Measurements from ENCODE around the gene FRK.
"Not testable (repeated sequence)": the region's sequence is repeated elsewhere in the genome, so short reads cannot be mapped to it uniquely, and the experiment has no call there.

FRK gene

DNA sequence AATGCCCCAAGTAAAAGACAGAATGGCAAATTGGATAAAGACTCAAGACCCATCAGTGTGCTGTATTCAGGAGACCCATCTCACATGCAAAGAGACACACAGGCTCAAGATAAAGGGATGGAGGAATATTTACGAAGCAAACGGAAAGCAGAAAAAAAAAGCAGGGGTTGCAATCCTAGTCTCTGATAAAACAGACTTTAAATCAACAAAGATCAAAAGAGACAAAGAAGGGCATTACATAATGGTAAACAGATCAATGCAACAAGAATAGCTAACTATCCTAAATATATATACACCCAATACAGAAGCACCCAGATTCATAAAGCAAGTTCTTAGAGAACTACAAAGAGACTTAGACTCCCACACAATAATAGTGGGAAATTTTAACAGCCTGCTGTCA lies 123.2 kb downstream of the FRK start:
- not testable (repeated sequence) for DNase-seq (ENCODE audit: low spot score)

DNA sequence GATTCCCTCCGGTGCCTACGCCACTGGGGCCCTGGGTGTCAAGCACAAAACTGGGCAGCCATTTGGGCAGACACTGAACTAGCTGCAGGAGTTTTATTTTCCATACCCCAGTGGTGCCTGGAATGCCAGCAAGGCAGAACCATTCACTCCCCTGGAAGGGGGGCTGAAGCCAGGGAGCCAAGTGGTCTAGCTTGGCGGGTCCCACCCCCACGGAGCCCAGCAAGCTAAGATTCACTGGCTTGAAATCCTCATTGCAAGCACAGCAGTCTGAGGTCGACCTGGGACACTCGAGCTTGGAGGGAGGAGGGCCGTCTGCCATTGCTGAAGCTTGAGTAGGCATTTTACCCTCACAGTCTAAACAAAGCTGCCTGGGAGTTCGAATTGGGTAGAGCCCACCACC lies 125.3 kb downstream of the FRK start:
- DNase-seq (ENCODE audit: low spot score): no peak

DNA sequence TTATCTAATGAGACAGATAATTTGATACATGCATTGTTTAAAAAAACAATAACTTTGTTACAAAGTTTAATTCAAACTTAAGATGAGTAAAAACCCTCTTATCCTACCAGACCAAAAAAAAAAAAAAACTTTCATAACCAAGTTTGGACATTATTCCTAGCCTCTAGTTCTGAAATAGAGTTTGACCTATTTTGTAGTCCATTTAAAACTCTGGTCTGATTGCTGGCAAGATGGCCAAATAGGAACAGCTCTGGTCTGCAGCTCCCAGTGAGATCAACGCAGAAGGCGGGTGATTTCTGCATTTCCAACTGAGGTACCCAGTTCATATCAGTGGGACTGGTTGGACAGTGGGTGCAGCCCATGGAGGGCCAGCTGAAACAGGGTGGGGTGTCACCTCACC lies 125.9 kb downstream of the FRK start:
- no peak for DNase-seq (ENCODE audit: low spot score)

DNA sequence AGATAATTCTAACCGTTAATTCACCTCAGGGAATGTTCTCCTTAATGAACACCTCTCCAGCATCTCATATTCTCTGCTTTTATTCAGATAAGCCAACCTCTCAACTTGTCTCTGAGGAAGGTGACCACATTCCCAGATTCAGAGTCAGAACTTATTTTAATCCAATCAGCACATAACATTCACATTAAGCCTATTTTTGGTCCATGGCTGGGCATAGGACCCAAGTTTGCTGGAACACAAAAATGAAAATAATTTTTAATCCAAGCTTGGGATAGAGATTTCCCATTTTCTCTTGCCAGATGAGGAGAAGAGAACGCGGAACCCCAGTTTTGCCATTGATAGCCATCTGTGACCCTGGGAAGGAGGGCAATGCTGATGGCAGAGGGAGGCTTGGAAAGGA lies 126.5 kb downstream of the FRK start:
- no peak for DNase-seq (ENCODE audit: low spot score)

DNA sequence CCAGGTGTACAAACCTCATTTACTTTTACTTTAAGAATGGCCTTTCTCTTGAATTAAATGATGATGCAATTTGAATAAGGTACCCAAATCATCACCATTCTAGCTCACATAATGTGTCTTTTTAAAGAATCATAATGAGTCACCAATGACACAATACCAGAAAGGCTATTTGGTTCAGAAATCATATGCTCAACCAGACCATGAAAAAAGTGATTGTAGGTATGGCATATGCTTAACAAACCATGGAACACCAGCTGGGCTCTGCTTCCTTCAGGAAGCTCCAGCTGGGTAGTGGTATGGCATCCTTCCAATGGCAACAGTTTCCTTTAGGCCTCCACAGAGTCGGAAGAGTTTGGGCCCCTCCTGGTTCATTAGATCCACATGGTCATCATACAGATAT lies 128.2 kb downstream of the FRK start:
- no peak for DNase-seq (ENCODE audit: low spot score)

DNA sequence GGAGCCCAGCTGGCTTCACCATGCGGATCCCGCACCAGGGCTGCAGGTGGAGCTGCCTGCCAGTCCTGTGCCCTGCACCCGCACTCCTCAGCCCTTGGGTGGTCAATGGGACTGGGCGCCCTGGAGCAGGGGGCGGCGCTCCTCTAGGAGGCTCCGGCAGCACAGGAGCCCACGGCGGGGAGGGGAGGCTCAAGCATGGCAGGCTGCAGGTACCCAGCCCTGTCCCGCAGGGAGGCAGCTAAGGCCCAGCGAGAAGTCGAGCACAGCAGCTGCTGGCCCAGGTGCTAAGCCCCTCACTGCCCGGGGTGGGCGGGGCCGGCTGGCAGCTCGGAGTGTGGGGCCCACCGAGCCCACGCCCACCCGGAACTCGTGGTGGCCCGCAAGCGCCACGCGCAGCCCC lies 132.7 kb downstream of the FRK start:
- not testable (repeated sequence) for DNase-seq (ENCODE audit: low spot score)

DNA sequence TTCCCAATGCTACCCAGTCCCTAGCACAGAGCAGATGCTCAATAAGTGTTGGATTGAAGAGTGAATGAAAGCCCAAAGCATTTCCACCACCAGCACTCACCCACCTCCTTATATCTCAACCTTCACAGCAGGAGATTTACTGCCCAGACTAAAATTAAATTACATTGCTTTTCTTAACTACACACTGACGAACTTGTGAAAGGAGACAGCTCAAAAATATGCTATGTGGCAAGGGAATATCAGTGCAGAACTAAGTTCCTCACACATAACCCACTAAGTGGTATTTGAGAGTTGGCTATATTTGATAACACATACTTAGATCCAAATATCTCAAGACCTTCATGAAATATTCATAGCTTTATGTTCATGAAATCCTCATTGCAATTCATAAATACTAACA lies 137.7 kb downstream of the FRK start:
- DNase-seq (ENCODE audit: low spot score): no peak

DNA sequence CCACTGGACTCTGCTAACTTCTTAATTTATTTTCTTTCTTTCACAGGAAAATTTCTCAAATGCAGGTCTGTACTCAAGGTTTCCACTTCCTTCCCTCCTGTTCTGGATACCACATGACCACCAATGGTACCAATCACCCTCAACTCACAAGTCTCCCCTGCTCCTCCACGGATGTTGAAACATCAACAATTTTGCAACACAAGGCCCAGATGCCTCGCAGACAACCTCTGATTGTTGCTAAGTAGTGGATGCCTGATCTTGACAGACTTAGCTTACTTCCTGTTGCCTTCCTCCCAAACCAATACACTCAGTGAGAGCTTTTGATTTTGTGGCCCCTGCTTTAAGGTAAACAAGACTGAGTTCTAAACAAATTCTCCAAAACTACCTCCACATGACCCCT lies 146.6 kb downstream of the FRK start:
- no peak for DNase-seq (ENCODE audit: low spot score)

DNA sequence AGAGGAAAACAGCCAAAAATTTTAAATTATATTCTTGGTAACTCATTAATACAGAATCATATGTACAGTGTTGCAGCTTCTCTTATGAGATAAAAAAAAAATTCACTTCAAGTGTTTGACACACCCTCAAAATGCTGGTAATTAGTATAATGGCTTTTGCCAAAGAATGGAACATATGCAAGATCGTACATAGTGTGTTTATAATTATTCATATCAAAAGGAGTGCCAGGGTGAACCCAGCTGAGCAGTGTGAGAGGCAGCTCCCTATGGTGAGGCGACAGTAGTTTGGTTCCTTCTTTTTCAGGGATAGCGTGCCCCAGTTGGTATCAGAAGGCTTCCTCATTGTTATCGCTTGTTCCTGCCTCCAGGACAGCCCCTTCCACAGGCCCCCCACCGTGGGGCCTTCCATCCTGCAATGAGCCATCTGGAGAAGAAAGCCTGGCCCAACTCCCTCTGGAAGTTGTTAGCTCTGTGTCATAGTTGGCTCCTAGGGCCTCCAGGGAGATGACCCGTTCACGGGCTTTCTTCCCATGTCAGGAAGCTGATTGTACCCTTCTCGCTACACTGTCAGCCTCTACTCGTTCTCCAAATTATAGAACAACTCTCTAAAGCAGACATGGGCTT lies 150.7 kb downstream of the FRK start:
- no peak for DNase-seq (ENCODE audit: low spot score)

DNA sequence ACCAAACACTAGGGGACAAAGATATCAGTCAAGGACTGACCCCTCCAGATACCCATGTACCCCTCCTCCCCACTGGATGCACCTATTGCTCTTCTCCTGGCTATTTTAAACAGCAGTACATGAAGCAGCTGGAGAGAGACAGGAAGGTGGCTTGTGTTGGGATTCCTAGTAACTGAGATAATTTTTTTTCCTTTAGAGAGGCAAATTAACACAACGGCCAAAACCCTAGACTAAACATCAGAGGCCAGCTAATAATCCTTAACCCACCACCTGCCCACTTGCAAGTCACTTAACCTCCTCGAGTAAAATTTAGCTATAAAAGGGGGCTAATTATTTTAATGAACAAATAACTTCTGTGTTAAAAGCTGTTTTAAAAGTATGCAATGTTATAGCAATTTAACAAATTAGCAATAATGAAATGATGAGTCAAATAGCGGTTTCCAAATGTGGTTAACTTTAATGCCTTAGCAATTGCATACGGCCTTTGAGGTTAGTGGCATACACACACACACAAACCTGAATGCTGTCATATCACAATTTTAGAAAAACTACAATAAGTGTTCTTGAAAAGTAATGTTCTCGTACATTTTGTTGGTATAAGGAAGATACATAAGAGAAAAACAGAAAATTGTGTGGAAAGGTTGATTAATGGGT lies 151.7 kb downstream of the FRK start:
- DNase-seq (ENCODE audit: low spot score): no peak

DNA sequence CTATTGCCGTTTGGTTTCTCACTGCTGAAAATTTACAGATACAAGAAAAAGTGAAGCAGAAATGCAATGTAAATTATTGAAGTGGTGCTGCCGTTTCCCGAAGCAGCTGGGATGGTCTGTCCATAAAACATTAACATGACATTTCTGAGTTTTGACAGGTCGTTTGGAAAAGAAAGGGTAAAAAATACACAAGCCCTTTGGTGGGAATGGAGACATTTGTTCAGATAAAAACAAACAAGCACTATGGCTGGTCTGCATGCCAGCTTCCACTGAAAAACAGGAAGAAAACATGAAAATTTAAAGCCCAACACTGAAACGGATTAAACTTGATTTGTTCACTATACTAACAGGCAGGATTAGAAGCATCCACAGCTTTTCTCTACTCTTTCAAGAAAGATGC lies 155.2 kb downstream of the FRK start:
- no peak for DNase-seq (ENCODE audit: low spot score)

DNA sequence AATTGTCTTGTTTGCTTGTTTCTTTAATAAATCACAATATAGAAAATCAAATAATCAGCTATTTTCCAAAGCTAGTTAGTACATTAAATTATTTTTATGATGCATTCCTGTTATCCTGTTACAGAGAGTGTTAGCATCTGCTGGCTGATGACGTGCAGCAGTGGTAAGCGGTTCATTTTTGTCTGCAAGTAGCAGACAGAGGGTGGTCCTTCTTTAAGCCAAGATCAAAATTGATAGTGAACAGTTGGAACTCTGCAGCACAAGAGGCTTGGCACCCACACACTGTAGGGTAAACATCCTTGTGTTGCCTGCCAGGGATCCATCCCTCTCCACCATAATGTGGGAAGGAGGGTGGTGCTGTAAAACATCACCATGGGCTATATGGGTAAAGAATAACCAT lies 158.3 kb downstream of the FRK start:
- no peak for DNase-seq (ENCODE audit: low spot score)

DNA sequence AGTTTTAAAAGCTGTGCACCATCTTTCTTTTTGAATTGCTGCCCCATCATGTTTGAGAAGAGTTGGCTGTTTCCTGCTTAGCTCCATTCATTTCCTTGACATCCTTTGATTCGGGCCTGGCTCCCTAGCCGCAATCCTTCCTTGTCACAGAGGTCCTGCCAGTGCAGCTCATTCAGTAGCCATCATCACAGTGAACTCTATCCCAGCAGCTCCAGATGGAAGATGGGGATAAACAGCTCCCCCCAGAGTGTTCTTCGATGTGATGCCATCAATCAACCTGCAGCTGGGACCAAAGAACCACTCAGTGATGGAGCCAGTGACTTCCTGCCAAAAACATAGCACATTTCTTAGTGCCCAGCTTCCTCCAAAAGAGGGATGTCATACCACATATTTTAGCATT lies 158.8 kb downstream of the FRK start:
- DNase-seq (ENCODE audit: low spot score): no peak

DNA sequence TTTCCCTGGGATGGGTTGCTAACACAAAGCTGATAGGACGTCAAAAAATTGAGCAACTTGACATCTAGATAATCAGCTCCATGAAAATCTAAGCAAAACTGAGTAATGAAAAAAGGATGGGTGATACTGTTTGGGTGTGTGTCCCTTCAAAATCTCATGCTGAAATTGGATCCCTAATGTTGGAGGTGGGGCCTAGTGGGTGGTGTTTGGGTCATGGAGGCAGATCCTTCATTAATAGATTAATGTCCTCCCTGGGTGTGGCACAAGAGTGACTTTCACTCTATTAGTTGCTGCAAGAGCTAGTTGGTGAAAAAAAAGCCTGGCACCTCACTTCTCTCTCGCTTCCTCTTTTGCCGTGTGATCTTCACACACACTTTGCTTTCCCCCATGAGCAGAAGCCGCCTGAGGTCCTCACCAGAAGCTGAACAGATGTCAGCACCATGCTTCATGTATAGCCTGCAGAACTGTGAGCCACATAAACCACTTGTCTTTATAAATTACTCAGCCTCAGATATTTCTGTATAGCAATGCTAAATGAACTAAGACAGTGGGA lies 160.9 kb downstream of the FRK start:
- peak; percentile 28 for DNase-seq (ENCODE audit: low spot score)

DNA sequence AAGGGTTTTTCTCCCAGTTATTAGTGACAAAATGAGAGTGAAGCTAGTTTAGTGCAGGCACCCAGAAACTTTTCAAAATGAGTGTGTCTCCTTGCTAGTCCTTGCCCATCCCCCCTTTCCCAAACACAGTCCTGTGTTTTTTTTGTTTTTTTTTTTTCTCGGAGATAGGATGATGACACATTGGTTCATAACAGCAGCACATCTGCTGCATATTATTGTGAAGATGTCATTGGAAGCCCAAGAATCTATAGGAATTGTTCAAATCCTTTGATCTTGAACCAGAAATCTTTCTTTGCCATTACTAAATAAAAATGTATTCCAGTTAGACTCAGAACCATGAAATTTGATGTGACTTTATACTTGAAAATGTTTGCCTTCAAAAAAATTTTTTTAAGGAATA lies 162.4 kb downstream of the FRK start:
- no peak for DNase-seq (ENCODE audit: low spot score)

DNA sequence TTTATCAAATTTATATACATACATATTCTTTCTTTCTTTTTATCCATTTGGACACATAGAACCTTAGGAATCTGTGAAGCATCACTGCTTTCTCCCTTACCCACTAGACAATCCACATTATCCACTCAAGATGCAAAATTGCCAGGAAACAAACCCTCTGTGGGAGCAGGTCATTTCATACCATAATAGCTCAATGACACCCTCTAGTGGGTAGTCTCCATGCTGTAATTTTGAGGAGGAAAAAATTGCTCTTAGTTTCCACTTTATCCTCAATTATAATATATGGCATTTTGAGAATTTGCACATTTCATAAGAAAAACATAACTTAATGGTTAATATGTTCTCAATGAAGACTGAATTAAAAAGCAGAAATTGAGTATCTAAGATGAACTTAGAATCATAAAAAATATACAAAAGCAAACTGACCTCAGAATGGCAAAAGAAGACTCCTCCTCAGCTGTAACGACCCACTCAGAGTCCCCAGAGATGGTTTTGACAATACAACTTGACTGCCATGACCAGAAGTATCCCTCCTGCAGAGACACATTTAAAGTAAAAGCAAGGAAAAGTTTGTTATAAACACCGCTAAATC lies 164.1 kb downstream of the FRK start:
- peak; percentile 55 for DNase-seq (ENCODE audit: low spot score)

DNA sequence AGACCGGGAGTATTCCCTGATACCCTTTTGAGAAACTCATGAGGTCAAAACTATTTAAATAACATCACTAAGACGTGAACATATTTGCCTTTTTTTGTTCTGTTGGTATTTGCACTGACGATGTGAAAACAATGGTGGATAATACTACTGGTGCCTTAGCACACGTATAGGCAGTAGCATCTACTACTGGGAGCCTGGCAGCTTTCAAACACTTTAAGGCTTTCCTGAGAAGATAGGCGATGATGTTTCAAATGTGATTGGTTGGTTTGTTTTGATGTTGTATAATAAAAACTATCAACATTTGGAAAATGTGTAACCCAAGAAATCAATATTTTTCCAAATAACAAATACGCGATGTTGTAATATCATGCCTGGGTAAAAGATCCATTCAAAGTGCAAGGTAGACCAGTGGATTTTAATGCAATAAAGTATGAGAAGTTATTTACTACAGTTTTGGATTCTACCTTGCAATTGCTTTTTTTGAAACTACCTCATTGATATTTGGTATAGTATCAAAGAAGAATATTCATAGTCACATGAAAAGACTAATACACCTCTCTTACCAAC lies 166.2 kb downstream of the FRK start:
- DNase-seq (ENCODE audit: low spot score): no peak

DNA sequence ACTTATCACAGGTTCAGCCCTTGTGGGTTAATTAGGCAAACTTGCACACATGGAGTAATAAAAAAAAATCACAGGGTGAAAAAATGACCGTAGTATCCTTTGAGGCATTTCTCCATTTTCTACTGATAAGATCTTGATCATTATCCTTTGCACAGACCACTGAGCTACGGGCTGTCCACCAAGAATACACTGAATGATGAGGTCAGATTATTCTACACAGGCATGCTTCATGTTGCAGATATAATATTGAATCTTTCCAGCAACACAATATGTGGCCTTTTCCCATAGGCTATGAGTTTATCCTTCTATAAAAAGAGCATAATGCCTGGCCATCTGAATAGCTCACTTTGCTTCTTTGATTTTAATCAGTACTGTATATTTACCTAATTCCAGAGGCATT lies 168.9 kb downstream of the FRK start:
- no peak for DNase-seq (ENCODE audit: low spot score)

DNA sequence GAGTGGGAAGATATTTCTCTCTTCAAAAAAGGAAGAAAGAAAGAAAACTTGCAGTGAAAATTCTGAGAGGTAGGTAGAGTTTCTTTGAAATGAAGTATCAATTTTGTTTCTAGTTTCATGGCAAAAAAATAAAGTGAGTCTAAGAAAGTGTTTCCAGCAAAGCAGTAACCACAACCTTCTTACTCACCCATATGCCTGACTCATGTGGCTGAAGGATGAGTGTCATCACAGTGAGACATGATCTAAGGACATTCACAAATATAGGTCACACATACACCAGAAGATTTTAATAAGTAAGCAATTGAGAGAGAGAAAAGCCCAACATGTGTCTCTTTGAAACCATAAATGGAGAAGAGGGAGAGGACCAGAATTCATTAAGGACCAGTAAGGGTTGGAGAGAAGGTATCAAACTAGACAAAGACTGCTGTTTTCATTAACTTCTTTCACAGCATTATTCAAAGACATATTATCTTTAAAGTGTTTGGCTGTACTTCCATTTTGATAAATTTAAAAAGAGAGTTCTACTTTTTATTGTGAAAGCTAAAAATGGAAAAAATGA lies 169.5 kb downstream of the FRK start:
- no peak for DNase-seq (ENCODE audit: low spot score)

DNA sequence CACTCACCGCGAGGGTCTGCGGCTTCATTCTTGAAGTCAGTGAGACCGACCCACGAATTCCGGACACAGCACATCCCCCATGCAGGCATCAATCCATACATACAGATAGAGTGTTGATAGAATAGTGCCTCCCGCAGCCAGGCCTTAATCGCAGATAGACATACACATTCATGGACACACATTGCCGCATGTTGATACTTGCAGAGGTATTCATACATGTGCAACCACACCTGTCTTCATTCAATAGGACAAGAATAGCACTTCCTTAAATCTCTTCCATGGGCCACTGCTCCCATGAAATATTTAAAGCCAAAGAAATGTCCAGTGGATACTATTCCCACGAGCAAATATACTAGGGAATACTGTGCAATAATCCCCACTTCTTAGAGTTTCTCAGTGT lies 170.5 kb downstream of the FRK start:
- DNase-seq (ENCODE audit: low spot score): no peak

DNA sequence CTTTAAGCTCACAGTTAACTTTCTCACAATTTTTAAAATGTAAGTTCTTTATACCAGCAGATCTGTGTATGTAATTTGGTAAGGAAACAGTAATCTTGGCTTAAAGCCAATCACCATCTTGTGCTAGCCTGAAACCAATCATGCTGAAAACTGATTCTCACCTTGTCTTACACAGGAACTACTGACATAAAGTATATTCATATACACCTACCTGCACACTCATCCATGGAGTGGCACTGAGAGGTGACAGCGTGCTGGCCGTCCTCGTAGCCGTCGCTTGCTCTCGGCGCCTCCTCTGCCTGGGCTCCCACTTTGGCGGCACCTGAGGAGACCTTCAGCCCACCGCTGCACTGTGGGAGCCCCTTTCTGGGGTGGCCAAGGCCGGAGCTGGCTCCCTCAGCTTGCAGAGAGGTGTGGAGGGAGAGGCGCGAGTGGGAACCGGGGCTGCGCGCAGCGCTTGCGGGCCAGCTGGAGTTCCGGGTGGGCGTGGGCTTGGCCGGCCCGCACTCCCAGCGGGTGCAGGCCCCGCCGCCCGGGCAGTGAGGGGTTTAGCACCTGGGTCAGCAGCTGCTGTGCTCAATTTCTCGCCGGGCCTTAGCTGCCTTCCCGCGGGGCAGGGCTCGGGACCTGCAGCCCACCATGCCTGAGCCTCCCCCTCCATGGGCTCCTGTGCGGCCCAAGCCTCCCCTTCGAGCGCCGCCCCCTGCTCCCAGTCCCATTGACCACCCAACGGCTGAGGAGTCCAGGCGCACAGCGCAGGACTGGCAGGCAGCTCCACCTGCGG lies 171.8 kb downstream of the FRK start:
- DNase-seq (ENCODE audit: low spot score): not testable (repeated sequence)

DNA sequence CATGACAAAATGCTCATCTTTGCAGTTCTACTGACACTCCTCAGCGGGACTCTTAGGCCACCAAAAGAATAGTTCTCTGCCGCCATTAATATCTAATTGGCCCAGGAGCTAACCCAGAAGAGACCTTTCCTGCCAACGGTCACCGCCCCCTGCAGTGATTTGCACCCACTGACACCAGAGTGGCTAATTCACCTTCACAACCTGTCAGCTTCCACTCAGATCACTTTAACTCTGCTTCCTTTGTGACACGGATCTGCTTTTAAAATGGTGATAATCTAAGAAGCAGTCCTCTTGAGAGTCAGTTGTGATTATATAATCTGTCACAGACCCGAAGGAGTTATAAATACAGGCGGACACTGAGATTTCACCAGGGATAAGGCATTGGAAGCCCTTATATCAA lies 172.8 kb downstream of the FRK start:
- no peak for DNase-seq (ENCODE audit: low spot score)
